ENCODE measurements around the gene RAB40C.

The RAB40C gene

DNA sequence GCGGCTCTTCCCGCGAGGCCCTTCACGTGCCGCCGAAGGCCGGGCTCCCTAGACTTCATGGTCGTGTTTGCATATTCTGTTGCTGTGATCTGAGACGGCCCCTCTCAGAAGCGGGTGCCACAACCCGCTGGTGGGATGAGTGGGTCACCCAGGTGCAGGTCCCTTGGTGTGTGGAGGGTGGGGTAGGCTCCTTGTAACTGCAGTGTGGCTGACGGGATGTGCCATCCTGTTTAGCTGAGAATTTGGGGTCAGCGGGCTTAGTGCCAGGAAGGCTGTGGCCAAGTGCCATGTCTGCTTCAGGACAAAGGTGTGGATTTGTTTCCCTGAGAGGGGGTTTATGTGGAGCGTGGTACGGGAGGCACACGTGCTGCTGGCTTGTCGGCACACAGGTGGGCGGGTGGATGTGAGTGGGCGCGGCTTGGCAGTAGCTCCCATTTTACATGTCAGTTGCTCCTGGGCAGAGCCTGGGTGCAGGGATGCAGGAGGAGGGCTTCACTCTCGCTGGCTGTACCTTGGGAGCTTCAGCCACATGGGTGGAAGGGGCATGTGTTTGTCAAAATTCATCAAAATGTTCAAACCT, 31.8 kb downstream of the RAB40C start:
- H3K27me3 ChIP-seq (ENCODE audit: insufficient read depth, low read length, poor library complexity), result no peaks in the 10 kb centered on the region
- H3K4me2 ChIP-seq (ENCODE audit: insufficient read depth, low read length), result no peak overlapping the region
- no peaks in the 10 kb centered on the region for H3K4me1 ChIP-seq (ENCODE audit: insufficient read depth, low read length)
- TF ChIP-seq, protein P1, sequence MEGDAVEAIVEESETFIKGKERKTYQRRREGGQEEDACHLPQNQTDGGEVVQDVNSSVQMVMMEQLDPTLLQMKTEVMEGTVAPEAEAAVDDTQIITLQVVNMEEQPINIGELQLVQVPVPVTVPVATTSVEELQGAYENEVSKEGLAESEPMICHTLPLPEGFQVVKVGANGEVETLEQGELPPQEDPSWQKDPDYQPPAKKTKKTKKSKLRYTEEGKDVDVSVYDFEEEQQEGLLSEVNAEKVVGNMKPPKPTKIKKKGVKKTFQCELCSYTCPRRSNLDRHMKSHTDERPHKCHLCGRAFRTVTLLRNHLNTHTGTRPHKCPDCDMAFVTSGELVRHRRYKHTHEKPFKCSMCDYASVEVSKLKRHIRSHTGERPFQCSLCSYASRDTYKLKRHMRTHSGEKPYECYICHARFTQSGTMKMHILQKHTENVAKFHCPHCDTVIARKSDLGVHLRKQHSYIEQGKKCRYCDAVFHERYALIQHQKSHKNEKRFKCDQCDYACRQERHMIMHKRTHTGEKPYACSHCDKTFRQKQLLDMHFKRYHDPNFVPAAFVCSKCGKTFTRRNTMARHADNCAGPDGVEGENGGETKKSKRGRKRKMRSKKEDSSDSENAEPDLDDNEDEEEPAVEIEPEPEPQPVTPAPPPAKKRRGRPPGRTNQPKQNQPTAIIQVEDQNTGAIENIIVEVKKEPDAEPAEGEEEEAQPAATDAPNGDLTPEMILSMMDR (IDR thresholded peaks at IDR 0.05; ENCODE audit: borderline replicate concordance, extremely low read depth, low read length, poor library complexity, severe bottlenecking), result no peak
- no peak for TF ChIP-seq EZH2 (IDR thresholded peaks at IDR 0.05; ENCODE audit: borderline replicate concordance, low read depth, low read length, severe bottlenecking)
- H3K4me3 ChIP-seq (ENCODE audit: low read depth in 1 of 2, low read length in 2 of 2), result no peak overlapping the region
- no peaks in the 10 kb centered on the region for H3K9me3 ChIP-seq (ENCODE audit: insufficient read depth, low read length, severe bottlenecking)
- H4K20me1 ChIP-seq (ENCODE audit: insufficient read depth, low read length), result peaks cover 39% of the 10 kb centered on the region
- DNase-seq, result no peak
- H3K27ac ChIP-seq (ENCODE audit: low read length), result no peak overlapping the region
- H3K79me2 ChIP-seq (ENCODE audit: insufficient read depth, low read length), result peaks cover 14% of the 10 kb centered on the region
- no peak overlapping the region for H3K9ac ChIP-seq (ENCODE audit: low read depth, low read length)
- no peak overlapping the region for H2AFZ ChIP-seq (ENCODE audit: low read depth, low read length)
- ATAC-seq (ENCODE audit: insufficient read depth, low read depth), result no peak
- peaks cover 13% of the 10 kb centered on the region for H3K36me3 ChIP-seq (ENCODE audit: insufficient read depth, low read length)

GRCh38 chr16:622920-623280, 33.0 kb downstream of the RAB40C start:
- Histone ChIP-seq H3K9ac (ENCODE audit: low read depth, low read length) (no peak overlapping the region), H3K4me3 (ENCODE audit: low read depth in 1 of 2, low read length in 2 of 2) (no peak overlapping the region), H3K36me3 (ENCODE audit: insufficient read depth, low read length) (peaks cover 21% of the 10 kb centered on the region), H3K4me2 (ENCODE audit: insufficient read depth, low read length) (no peak overlapping the region), H3K4me1 (ENCODE audit: insufficient read depth, low read length) (no peaks in the 10 kb centered on the region), H3K79me2 (ENCODE audit: insufficient read depth, low read length) (peaks cover 9% of the 10 kb centered on the region), H3K27me3 (ENCODE audit: insufficient read depth, low read length, poor library complexity) (no peaks in the 10 kb centered on the region), H3K27ac (ENCODE audit: low read length) (no peak overlapping the region), H2AFZ (ENCODE audit: low read depth, low read length) (no peak overlapping the region), H4K20me1 (ENCODE audit: insufficient read depth, low read length) (peaks cover 35% of the 10 kb centered on the region), H3K9me3 (ENCODE audit: insufficient read depth, low read length, severe bottlenecking) (no peaks in the 10 kb centered on the region)
- DNase-seq (no peak), ATAC-seq (ENCODE audit: insufficient read depth, low read depth) (no peak)
- TF ChIP-seq, protein P1 (IDR thresholded peaks at IDR 0.05; ENCODE audit: borderline replicate concordance, extremely low read depth, low read length, poor library complexity, severe bottlenecking), result no peak
- no peak for TF ChIP-seq EZH2 (IDR thresholded peaks at IDR 0.05; ENCODE audit: borderline replicate concordance, low read depth, low read length, severe bottlenecking)

DNA sequence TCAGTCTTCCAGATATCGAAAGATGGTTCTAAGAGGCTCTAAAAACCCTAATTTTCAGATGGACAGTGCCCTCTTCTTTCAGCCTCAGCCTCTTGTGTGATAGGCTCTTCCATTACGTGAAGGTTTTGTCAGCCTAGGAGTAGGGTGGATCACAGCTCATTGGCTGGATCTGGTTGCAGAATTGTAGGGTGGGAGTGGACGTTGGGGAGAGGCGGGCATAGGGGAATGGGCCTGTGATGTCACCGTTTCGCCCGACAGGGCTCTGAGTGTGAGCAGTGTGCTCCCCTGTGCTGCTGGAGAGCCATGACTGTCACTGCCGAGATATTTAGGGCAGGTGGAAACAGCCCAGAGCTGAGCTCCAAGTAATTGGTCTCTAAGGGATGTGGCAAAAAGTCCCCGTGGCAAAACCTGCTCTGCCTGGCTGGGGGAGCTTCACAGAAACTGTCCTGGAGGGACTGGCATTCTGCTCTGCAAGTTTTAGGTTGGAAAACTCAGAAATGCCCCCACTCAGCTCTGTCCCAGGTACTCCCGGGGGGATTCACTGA, 34.7 kb downstream of the RAB40C start:
- ATAC-seq (ENCODE audit: insufficient read depth, low read depth) (no peak), DNase-seq (no peak)
- H3K9me3 ChIP-seq (ENCODE audit: insufficient read depth, low read length, severe bottlenecking), result no peaks in the 10 kb centered on the region
- no peaks in the 10 kb centered on the region for H3K27me3 ChIP-seq (ENCODE audit: insufficient read depth, low read length, poor library complexity)
- H3K79me2 ChIP-seq (ENCODE audit: insufficient read depth, low read length), result peaks cover 4% of the 10 kb centered on the region
- no peak overlapping the region for H2AFZ ChIP-seq (ENCODE audit: low read depth, low read length)
- H3K36me3 ChIP-seq (ENCODE audit: insufficient read depth, low read length), result peaks cover 21% of the 10 kb centered on the region
- no peak overlapping the region for H3K27ac ChIP-seq (ENCODE audit: low read length)
- peaks cover 23% of the 10 kb centered on the region for H4K20me1 ChIP-seq (ENCODE audit: insufficient read depth, low read length)
- H3K4me3 ChIP-seq (ENCODE audit: low read depth in 1 of 2, low read length in 2 of 2), result no peak overlapping the region
- no peak overlapping the region for H3K9ac ChIP-seq (ENCODE audit: low read depth, low read length)
- no peak overlapping the region for H3K4me2 ChIP-seq (ENCODE audit: insufficient read depth, low read length)
- no peaks in the 10 kb centered on the region for H3K4me1 ChIP-seq (ENCODE audit: insufficient read depth, low read length)
- no peak for TF ChIP-seq EZH2 (IDR thresholded peaks at IDR 0.05; ENCODE audit: borderline replicate concordance, low read depth, low read length, severe bottlenecking)
- TF ChIP-seq, protein P1 (IDR thresholded peaks at IDR 0.05; ENCODE audit: borderline replicate concordance, extremely low read depth, low read length, poor library complexity, severe bottlenecking), result no peak

Data from DND-41 (cell line).